ENCODE measurements around the gene NT5E.

GRCh38 chr6:85472744-85473143, 22.9 kb downstream of the NT5E start:
- TF ChIP-seq POLR2A (IDR thresholded peaks at IDR 0.05; ENCODE audit: low read depth, low read length) (no peak), CTCF (IDR thresholded peaks at IDR 0.05; ENCODE audit: extremely low read depth in 1 of 2, insufficient read depth in 1 of 2, low read depth in 1 of 2, low read length in 2 of 2) (no peak), FOS (IDR thresholded peaks at IDR 0.05; ENCODE audit: borderline replicate concordance, insufficient read depth, low read length) (no peak), POLR2AphosphoS5 (IDR thresholded peaks at IDR 0.05; ENCODE audit: insufficient read depth, low read depth, low read length) (no peak)
